Measurements from ENCODE around the gene STAMBP. TPM values are rescaled to one million over a fixed set of nuclear protein-coding genes. Genes with fewer than 3 reads are reported as not detected.

STAMBP gene
- total RNA-seq, 2 experiments from 2014 or later = 80.5 to 80.7 TPM

DNA sequence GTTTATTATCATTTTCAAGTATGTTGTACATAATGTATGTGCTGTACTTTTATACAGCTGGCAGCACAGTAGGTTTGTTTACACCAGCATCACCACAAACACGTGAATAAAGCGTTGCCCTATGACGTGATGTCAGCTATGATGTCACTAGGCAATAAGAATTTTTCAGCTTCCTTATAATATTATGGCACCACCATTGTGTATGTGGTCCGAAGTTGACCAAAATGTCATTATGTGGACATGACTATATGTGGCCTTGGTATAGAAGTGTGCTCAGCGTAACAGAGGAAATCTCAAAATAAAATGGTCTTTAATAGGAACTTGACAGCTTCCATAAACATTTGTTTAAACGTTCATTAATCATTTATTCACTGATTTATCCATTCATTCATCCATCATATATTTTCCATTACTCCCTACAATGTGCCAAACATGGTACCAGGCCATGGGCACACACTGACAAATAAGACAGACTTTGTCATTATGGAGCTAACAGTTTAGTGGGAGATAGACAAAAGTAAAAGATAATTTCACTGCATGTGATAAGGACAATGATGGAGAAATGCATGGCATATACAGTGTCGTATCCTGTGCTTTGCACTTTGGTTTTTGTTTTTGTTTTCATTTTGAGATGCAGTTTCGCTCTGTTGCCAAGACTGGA, 82.9 kb downstream of the STAMBP start:
- no peak for DNase-seq
- H3K27me3 Mint-ChIP-seq (ENCODE audit: low read depth) = no peaks in the 10 kb centered on the region
- CTCF ChIA-PET = interaction anchor here (0.6 to 5.9 kb wide), 6 partner anchors 12 to 209 kb away, joined by 3 to 35 read pairs (median 4); no protein-coding TSS in a partner anchor
- no peaks in the 10 kb centered on the region for H3K36me3 Mint-ChIP-seq (ENCODE audit: low read depth)
- H3K27ac Mint-ChIP-seq = no peak overlapping the region
- intact Hi-C loops (cut with micrococcal nuclease) = no loop called here
- no peaks in the 10 kb centered on the region for H3K9me3 Mint-ChIP-seq
- no peak overlapping the region for H3K4me3 Mint-ChIP-seq
- H3K4me1 Mint-ChIP-seq (ENCODE audit: low read depth) = peaks cover 5% of the 10 kb centered on the region

DNA sequence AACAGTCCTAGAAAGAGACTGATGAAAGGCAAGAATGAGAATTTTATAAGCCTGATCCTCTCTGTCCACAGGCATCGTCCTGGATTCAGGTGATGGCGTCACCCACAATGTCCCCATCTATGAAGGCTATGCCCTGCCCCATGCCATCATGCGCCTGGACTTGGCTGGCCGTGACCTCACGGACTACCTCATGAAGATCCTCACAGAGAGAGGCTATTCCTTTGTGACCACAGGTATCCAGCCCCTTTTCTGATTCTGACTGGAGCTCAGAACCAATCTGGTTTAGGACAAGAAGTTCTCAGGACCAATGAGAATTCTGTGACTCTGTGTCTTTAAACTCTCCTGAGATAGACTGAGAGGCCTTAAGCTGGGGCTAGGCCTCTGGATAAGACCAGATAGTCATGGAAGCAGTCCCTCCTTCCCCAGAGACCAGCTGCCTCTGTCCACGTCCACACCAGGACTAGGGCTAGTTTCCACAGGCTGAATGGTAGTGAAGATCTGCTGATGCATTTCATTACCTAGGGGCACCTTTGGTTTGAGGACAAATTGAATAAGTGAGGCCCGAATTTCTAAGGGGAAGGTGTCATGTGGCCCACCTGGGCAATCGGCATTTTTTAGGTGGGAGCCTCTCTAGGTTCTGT, 84.8 kb downstream of the STAMBP start:
- Mint-ChIP-seq H3K4me3 (no peak overlapping the region), H3K27me3 (ENCODE audit: low read depth) (no peaks in the 10 kb centered on the region), H3K9me3 (no peaks in the 10 kb centered on the region), H3K4me1 (ENCODE audit: low read depth) (no peaks in the 10 kb centered on the region), H3K36me3 (ENCODE audit: low read depth) (no peaks in the 10 kb centered on the region), H3K27ac (no peak overlapping the region)
- CTCF ChIA-PET = interaction anchor here (1.1 kb wide), 1 partner anchor 89 kb away, joined by 6 read pairs; no protein-coding TSS in a partner anchor
- DNase-seq = no peak
- intact Hi-C loops (cut with micrococcal nuclease) = no loop called here

GRCh38 chr2:73914667-73915066, 85.9 kb downstream of the STAMBP start:
- Mint-ChIP-seq H3K4me1 (ENCODE audit: low read depth) (no peaks in the 10 kb centered on the region), H3K36me3 (ENCODE audit: low read depth) (no peaks in the 10 kb centered on the region), H3K4me3 (no peak overlapping the region), H3K27me3 (ENCODE audit: low read depth) (no peaks in the 10 kb centered on the region), H3K27ac (no peak overlapping the region), H3K9me3 (no peaks in the 10 kb centered on the region)
- DNase-seq = no peak
- CTCF ChIA-PET = interaction anchor here (0.7 kb wide), 1 partner anchor 228 kb away, joined by 3 read pairs; no protein-coding TSS in a partner anchor
- intact Hi-C loops (cut with micrococcal nuclease) = no loop called here

DNA sequence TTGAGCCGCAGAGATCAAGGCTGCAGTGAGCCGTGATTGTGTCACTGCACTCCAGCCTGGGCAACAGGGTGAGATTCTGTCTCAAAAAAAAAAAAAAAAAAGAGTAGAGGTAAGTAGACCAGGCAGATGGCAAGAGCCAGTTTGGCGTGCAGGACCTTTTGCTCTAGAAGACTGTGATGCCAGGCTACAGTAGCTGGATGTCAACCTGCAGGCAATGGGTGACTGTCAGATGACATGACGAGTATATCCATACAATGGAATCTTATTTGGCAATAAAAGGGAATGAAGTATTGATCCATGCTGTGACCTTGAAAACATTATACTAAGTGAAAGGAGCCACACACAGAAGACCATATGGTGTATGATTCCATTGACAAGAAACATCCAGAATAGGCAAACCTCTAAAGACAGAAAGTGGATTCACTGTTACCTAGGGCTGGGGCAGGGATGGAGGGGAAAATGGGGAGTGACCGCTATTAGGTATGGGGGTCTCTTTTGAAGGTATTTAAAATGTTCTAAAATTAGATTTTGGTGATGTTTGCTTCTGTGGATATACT, 86.8 kb downstream of the STAMBP start:
- intact Hi-C loops (cut with micrococcal nuclease) = no loop called here
- CTCF ChIA-PET = interaction anchor here (2.8 kb wide), 1 partner anchor 8 kb away, joined by 8 read pairs; no protein-coding TSS in a partner anchor
- no peak for DNase-seq
- Mint-ChIP-seq H3K9me3 (no peaks in the 10 kb centered on the region), H3K36me3 (ENCODE audit: low read depth) (no peaks in the 10 kb centered on the region), H3K4me1 (ENCODE audit: low read depth) (no peaks in the 10 kb centered on the region), H3K4me3 (no peak overlapping the region), H3K27me3 (ENCODE audit: low read depth) (no peaks in the 10 kb centered on the region), H3K27ac (no peak overlapping the region)

DNA sequence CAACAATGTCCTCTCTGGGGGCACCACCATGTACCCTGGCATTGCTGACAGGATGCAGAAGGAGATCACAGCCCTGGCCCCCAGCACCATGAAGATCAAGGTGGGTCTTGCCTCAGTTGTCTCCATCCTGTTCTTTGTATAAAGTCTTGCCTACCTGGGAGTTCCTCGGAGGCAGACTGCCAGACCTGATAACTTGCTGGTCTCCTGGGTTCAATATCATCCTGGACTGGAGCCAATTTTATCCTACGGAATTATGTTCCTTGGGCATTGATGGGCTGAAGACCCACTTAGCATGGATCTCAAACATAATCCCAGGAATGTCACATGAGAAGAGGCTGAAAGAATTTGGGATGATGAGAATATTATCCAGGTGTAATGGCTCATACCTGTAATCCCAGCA, 87.9 kb downstream of the STAMBP start:
- Mint-ChIP-seq H3K27ac (no peak overlapping the region), H3K9me3 (no peaks in the 10 kb centered on the region), H3K27me3 (ENCODE audit: low read depth) (no peaks in the 10 kb centered on the region), H3K4me1 (ENCODE audit: low read depth) (no peaks in the 10 kb centered on the region), H3K4me3 (no peak overlapping the region), H3K36me3 (ENCODE audit: low read depth) (no peaks in the 10 kb centered on the region)
- CTCF ChIA-PET = interaction anchor here (1.6 to 2.8 kb wide), 2 partner anchors 9 to 71 kb away, joined by 3 to 8 read pairs; no protein-coding TSS in a partner anchor
- DNase-seq = no peak
- intact Hi-C loops (cut with micrococcal nuclease) = no loop called here

DNA sequence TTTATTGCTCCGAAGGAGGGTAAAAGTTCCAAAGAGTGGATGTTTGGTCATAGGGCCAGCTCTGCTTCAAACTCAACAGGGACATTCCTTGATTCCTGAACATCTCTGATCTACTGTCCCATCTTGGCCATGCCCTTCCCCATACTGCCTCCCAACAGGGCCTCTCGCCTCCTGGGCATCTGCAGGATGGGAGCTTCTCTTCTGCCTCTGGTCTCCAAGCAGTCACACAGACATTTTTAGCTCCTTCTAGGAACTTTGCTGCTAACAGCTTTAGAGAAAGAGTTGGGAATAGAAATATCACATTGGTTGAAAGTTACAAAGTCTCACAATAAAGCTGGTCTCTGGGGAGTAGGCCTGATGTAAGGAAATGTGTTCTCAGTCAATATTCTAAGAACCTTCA, 88.5 kb downstream of the STAMBP start:
- no peak for DNase-seq
- Mint-ChIP-seq H3K27me3 (ENCODE audit: low read depth) (no peaks in the 10 kb centered on the region), H3K4me3 (no peak overlapping the region), H3K9me3 (no peaks in the 10 kb centered on the region), H3K4me1 (ENCODE audit: low read depth) (no peaks in the 10 kb centered on the region), H3K36me3 (ENCODE audit: low read depth) (no peaks in the 10 kb centered on the region), H3K27ac (no peak overlapping the region)
- CTCF ChIA-PET = interaction anchor here (1.6 to 2.8 kb wide), 2 partner anchors 9 to 71 kb away, joined by 3 to 8 read pairs; no protein-coding TSS in a partner anchor
- intact Hi-C loops (cut with micrococcal nuclease) = no loop called here

DNA sequence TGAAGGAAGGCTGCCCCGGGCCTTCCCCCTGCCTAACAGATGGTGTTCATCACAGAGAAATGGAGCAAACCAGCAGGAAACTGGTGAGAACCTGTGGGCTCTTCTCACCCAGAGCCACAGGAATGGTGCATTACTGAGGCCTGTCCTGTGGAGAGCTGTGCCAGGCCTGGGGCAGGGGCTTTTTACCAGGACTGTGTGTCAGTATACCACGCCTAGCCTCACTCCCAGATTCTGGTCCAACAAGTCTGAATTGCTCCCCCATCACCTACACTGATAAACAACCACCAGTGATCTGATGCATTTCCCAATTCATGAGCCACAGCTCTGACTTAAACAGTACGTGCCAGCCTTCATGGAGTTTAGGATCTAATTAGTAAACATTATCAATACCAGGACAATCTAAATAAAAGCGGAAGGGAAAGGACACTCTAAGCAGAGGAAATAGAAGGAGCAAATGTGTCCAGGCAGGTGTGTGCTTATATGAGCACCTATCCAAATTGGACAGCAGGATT, 89.0 kb downstream of the STAMBP start:
- no peak for DNase-seq
- no peak overlapping the region for H3K4me3 Mint-ChIP-seq
- no peaks in the 10 kb centered on the region for H3K9me3 Mint-ChIP-seq
- H3K4me1 Mint-ChIP-seq (ENCODE audit: low read depth) = no peaks in the 10 kb centered on the region
- H3K27ac Mint-ChIP-seq = no peak overlapping the region
- H3K36me3 Mint-ChIP-seq (ENCODE audit: low read depth) = no peaks in the 10 kb centered on the region
- CTCF ChIA-PET = interaction anchor here (1.6 to 2.8 kb wide), 2 partner anchors 10 to 70 kb away, joined by 3 to 8 read pairs; no protein-coding TSS in a partner anchor
- no peaks in the 10 kb centered on the region for H3K27me3 Mint-ChIP-seq (ENCODE audit: low read depth)
- intact Hi-C loops (cut with micrococcal nuclease) = no loop called here

DNA sequence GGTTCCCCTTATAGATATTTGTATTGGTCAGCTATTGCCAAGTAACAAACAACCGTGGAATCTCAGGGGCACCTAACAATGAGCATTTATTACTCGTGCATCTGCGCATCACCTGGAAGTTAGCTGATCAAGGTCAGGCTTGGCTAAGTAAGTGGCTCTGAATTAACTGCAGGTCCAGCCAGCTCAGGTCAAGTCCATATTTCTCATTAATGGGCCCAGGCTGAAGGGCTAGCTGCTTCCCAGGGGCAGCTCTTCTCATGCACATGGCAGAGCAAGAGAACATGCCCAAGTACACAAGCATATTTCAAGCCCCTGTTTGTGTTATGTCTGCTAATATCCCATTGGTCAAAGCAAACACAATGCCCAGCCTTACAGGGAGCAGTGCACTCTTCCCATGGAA, 90.1 kb downstream of the STAMBP start:
- Mint-ChIP-seq H3K36me3 (ENCODE audit: low read depth) (no peaks in the 10 kb centered on the region), H3K27me3 (ENCODE audit: low read depth) (no peaks in the 10 kb centered on the region), H3K27ac (no peak overlapping the region), H3K9me3 (no peaks in the 10 kb centered on the region), H3K4me3 (no peak overlapping the region), H3K4me1 (ENCODE audit: low read depth) (no peaks in the 10 kb centered on the region)
- no peak for DNase-seq
- intact Hi-C loops (cut with micrococcal nuclease) = no loop called here
- CTCF ChIA-PET = interaction anchor here (1.2 kb wide), 1 partner anchor 95 kb away, joined by 4 read pairs; no protein-coding TSS in a partner anchor

GRCh38 chr2:73919596-73920228, 91.0 kb downstream of the STAMBP start:
- Mint-ChIP-seq H3K4me3 (no peak overlapping the region), H3K36me3 (ENCODE audit: low read depth) (no peaks in the 10 kb centered on the region), H3K27me3 (ENCODE audit: low read depth) (no peaks in the 10 kb centered on the region), H3K27ac (no peak overlapping the region), H3K9me3 (no peaks in the 10 kb centered on the region), H3K4me1 (ENCODE audit: low read depth) (no peaks in the 10 kb centered on the region)
- DNase-seq = no peak
- intact Hi-C loops (cut with micrococcal nuclease) = no loop called here
- CTCF ChIA-PET = no interaction called here

DNA sequence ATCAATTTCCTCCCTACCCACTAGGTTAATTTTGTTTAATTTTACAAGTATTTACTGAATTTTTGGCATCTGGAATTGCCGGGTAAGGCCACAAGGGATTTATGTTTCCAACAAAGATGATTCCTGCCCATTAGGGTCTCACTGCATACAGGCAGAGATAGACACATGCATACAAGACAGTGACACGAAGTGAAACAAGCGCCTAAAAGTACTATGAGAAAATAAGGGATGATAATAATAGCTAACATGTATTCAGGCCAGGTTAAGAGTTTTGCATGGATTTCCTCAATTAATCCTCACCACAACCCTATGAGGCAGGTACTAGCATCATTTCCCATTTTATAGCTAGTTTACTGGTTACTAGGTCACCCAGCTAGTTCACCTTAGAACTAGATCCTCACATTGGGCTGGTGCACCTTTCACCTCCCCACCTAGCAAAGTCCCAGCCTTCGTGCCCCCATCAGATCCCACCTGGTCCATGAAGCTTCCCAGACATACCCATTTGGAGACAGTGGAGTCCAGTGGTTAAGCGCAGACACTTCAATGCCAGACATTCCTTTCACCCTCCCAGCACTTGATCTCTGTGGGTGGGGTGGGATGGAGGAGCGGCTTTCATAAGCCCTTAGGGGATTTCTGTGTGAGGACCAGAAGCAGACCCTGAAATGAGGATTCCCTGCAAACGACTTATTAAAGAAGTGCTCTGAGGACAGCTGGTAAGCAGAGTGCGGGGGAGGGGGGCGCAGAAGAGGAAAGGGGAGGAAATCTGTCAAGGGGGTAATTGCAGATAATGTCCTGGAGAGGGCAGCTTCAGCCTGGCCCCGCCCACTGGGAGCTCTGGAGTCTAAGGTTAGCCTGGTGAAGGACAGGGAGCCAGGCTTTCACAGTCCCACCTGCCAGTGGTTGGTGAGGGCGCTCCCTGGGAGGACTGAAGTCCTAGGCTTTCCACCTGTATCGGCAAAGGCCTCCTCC, 92.1 kb downstream of the STAMBP start:
- peaks cover 5% of the 10 kb centered on the region for H3K4me1 Mint-ChIP-seq (ENCODE audit: low read depth)
- CTCF ChIA-PET = interaction anchor here (0.6 to 2.7 kb wide), 8 partner anchors 9 to 334 kb away, joined by 3 to 8 read pairs (median 4); no protein-coding TSS in a partner anchor
- no peaks in the 10 kb centered on the region for H3K27me3 Mint-ChIP-seq (ENCODE audit: low read depth)
- H3K36me3 Mint-ChIP-seq (ENCODE audit: low read depth) = no peaks in the 10 kb centered on the region
- H3K27ac Mint-ChIP-seq = no peak overlapping the region
- peak; percentile 71 for DNase-seq
- intact Hi-C loops (cut with micrococcal nuclease) = loop anchor here (1.0 kb wide), 1 partner anchor 66 kb away; no protein-coding TSS in a partner anchor
- no peaks in the 10 kb centered on the region for H3K9me3 Mint-ChIP-seq
- no peak overlapping the region for H3K4me3 Mint-ChIP-seq

- Mint-ChIP-seq H3K27me3 (ENCODE audit: low read depth) (no peaks in the 10 kb centered on the region), H3K36me3 (ENCODE audit: low read depth) (no peaks in the 10 kb centered on the region), H3K27ac (no peak overlapping the region), H3K4me1 (ENCODE audit: low read depth) (peaks cover 10% of the 10 kb centered on the region), H3K9me3 (no peaks in the 10 kb centered on the region), H3K4me3 (no peak overlapping the region)
- intact Hi-C loops (cut with micrococcal nuclease) = loop anchor here (1.0 kb wide), 1 partner anchor 66 kb away; no protein-coding TSS in a partner anchor
- DNase-seq = no peak
- CTCF ChIA-PET = interaction anchor here (0.7 to 2.7 kb wide), 5 partner anchors 8 to 333 kb away, joined by 3 to 8 read pairs (median 3); no protein-coding TSS in a partner anchor
Measured at GRCh38 chr2:73921581-73921980, 92.8 kb downstream of the STAMBP start.
